ELR (cell line): ENCODE data around the gene PUM1.
A peak's percentile ranks its signal among the peaks of the same experiment; 100 is the strongest.

Source experiments
- DNase-seq: peaks from one replicate; pipeline ENCODE4 v3.0.0-alpha.2; 2015; ENCODE audit warnings: low read depth

Gene PUM1

DNA sequence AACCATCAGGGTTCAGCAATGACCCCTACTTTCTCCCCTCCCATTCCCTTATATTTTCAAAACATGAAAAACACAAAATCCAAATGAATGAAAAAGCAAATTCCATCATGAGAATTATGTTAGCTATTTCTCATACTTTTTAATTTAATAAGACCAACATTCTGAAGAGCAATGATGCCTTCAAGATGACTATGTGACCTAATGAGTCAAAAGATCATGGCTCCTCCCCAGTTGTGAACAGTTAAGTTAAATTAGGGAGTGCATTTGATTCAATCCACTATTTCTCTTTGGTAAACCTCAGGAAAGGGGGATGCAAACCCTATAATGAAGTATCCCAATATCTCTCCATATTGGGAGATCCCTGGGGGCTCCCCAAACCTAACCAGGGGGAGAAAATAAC lies 36.5 kb downstream of the PUM1 start:
- peak; percentile 61 for DNase-seq

DNA sequence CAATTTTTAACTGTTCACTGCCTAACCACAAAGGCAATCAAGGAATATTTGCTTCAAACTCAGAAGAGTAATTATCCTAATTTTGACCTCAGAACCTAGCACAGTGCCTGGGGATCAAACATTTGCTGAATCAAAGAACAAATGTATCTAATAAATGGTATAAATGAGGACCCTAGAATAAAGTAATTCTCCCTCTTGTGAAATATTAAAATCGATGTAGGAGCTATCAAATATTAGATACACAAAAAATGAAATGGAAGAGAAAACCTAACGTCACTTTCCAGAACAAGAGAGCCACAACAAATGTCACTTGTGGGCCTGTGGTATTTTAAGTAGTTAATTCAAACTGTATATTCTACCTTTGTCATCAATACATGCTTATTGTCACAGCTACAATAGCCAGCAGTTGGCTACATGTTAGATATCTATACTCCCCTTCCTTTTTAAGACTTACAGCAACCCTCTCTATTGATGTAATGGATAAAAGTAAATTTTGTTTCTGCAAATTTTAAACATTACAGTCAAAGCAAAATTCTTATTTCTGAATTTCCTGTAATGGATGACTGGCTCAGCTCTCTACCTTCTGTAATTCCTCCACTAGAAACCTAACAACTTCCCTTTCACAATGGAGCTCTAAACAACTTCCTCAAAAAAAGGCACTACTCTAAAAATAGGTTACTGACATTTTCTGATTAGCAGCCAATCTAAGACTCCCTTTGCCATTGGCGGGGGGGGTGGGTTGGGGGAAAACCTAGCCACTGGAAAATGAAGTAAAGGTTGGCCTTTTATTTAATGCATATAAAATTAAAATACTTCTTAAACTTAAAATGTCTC lies 37.6 kb downstream of the PUM1 start:
- no peak for DNase-seq

DNA sequence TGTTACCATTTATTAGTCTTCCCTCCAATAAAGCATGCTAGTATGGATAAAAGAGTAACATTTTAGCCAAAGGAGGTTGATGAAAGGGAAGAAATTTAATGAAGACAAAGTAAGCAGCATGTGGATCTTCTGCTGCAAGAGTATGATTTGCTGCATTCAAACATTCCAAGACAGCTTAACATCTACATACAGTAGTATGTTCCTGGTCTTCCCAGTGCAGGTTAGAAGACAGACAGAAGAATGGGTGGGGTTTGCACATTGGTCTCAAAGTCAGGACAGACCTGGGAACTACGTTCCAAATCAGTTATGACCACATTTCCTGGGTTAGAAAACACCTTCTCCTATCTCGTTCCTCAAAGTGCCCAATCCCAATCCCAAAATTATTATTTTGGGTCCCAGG lies 43.3 kb downstream of the PUM1 start:
- no peak for DNase-seq

DNA sequence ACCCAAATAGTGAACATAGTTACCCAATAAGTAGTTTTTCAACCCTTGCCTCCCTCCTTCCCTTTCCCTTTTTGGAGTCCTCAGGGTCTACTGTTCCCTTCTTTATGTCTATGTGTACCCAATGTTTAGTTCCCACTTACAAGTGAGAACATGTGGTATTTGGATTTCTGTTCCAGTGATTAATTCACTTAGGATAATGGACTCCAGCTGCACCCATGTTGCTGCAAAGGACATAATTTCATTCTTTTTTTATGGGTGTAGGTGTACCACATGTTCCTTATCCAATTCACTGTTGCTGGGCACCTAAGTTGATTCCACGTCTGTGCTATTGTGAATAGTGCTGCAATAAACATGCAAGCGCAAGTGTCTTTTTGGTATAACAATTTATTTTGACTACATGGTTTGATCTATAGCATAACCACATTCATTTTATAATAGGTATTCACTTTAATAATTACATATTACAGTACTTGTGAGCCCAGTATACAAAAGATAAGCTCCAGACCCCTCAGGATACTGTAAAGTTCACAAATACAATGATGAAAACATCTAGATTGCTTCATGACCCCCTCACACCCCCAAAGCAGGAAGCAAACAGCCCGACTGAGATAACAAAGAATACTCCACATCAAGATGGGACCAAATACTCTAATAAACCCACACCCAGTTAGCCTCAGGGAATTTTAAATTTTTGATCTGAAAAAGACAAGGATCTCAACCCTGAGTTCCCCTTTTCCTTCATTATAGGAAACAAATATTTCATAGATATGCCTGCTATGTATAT lies 45.3 kb downstream of the PUM1 start:
- no peak for DNase-seq

DNA sequence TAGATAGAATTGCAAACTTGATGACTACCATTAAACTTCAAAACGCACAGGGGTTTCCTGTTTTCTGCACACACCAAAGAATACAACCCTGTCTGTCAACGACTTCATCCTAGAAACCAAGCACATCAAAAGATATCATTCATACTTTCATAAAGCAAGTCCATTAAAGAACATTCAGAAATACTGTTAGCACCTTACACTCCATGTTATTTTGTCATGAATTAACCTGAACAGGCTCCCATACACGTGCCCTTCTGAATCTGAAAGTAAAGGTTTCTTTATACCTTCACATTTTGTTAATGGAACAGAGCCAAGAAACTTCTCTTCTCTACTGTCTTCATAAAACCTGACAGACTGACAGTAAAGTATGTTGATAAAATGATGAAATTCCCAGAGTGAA lies 46.1 kb downstream of the PUM1 start:
- DNase-seq, result no peak

DNA sequence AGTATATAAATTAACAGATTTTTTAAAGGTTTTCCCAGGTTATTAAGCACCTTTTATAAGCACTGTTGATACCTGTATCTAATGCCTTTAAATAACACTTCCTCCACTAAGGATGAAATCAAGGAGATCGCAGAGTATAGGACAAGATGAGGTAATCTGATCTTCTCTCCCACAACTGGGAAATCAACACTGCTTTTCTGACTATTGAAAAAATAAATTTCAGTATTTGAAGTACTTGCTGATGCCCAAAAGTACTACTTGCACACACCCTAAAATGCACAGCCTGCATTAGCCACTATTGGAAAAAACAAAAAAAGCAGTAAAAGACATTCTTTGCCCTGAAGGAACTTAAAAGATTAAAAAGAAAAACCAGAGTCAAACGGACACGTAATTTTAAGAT lies 48.6 kb downstream of the PUM1 start:
- no peak for DNase-seq

DNA sequence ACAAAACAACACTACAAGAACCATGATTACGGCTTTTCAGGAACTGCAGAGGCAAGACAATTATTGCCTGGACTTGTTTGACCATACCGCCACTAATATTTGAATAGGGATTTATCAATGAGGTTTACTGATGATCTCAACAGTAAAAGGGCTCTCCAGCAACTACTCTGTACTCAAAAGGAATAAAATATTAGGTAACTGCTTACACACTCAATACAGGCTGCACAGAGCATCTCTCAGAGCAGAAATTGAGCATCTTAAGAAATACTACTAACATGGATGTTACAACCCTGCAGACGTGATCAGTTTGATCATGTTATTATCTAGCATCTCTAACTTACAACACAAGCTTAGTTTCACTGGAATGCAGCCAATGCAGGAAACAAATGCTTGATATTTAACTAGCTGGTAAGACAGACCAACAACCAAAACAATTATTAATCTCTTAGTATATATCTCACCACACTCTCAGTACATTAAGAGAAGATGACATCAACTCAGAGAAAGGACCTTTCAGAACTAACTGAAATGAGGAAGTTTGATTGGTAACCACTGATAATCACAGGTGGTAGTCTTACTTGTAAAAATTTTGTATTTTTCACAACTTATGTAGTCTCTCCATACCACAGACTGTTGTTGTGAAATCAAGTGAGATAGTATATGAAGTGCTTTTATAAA lies 52.2 kb downstream of the PUM1 start:
- DNase-seq, result no peak

DNA sequence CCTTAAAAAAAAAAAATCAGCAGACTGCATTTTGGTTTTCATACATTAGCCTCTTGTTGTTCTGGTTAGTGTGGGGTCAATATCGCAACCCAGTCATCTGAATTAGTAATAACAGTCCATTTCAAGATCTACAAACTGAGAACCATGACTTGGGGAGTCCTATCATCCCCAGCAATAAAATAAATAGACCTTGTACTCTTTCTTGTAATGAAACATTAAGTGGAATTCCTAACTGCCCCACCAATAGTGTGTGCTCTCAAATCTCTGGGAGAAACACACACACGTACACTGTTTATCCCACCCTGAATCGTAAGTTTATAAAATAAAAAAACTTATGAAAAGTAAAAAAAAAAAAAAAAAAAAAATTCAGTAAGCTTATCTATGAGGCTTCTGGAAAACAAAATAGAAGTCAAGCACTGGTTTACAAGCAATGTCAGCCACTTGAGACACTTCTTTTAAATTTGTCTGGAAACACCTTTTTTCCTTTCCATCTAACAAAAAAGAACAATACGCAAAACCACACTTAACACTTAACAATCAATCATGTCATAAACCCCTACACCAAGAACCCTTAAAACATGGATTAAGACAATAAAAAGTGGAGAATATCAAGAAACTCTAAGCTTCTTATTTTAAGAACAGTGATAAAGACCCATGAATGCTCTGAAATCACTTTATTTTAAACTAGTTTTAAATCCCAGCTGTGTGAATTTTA lies 53.1 kb downstream of the PUM1 start:
- DNase-seq, result no peak

DNA sequence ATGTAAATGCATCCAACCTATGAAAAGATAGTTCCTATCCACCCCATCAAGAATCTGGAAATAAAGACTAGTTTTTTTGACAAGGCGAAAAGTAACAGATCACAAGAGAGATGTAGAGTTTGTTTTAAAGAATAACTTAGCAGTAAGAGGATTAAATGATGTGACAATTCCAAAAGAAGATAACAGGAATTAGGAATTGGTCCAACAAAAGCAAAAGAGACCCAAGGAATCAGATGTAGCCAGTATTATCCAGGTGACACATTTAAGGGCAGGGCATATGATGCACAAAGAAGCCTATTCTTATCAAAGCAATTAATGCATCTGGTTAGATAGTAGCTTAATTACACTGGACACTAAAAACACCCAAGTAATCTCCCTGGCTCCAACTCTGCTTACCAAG lies 53.8 kb downstream of the PUM1 start:
- no peak for DNase-seq

DNA sequence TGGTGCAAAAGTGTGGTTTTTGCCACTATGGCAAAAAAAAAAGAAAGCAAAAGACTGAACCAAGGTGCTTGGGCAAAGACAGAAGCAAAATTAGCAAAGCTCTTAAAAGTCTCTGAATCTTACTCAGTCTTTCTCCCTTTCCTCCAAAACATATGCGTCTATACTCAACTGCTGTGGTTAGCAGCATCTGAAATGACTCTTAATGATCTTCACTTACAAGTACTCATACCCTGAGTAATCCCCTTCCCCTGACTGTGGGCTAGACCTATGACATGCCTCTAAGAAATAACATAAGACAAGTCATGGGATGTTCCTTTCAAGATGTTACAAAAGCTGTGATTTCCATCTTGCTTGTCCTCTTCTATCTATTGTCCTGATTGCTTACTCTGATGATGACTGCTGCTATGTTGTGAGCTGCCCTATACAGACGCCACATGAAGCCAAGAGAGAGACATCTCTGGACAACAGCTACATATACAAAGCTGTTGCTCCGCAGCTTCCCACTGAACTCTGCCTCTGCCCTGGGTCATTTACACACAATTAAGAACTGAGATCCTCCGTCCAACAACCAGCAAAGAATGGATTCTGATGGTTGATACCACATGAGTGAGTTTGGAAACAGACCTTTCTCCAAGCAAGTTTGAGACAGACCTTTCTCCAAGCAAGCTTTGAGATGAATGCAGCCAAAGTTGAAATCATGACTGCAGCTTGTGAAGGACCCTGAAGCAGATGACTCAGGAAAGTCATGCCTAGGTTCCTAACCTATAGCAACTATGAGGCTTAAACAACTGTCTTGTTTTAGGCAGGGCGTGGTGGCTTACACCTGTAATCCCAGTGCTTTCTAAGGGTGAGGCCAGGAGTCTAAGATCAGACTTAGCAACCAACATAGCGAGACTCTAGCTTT lies 55.2 kb downstream of the PUM1 start:
- peak; percentile 92 for DNase-seq

DNA sequence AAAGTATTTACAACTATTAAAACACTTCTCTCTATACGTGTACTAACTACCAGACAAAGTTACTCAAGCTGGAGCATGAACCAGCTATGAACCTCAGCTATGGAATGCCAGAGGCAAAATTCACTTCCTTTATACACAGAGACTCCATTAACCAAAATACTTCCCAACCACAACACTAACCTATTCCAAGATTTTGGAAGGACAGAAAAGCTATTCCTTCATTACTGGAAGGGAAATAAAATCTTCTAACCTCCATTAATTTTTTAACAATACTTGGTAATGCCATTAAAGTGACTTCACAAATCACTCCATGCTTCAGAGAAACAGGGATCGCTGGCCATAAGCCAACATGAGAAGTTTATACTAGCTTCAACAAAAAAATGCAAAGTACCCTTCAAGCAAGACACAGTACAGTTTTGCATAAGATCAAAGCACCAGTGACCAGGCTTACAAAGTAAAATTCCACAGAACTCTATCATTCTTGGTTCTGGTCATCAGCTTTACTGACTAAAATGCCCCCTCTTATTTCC lies 58.0 kb downstream of the PUM1 start:
- DNase-seq, result peak; percentile 86

DNA sequence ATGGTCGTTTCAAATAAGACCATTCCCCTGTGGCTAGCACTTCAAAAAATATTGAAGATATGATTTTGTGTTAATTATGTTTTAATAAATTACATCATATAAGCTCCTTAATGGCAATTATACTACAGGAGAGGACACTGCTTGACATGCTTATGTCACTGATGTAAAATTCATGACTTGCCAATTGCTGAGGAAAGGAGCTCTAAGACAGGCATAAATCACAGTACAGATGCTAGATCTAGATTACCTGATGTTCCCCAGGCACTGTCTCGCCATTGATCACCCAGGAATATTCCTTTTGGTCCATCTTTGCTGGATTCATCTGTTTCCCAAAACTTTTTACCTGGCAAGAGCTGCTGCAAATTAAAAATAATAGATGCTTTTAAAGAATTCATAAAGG lies 58.8 kb downstream of the PUM1 start:
- DNase-seq, result no peak

DNA sequence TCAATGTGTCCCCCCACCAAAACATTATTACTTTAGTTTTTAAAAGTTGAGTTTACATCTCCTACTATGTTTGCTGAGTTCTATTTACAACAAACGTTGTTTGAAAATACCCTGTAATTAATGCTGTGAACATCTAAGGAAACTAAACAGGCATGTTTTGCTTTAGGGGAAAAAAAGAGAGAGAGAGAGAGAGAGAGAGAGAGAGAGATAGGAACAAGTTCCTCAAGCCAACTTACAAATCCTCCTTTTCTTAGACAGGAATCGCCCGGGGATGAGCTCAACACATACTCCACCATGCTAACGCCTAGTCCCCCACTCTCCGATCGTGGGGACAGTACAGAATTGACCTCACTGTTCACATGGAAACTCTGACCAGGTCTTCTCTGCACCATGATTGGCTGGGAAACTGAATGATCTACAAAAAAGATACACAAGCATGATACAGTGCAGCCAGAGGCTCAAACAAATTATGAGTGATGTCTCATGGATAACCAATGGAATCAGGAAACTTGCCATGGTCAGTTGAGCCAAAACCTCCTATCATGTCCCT lies 59.8 kb downstream of the PUM1 start:
- no peak for DNase-seq

DNA sequence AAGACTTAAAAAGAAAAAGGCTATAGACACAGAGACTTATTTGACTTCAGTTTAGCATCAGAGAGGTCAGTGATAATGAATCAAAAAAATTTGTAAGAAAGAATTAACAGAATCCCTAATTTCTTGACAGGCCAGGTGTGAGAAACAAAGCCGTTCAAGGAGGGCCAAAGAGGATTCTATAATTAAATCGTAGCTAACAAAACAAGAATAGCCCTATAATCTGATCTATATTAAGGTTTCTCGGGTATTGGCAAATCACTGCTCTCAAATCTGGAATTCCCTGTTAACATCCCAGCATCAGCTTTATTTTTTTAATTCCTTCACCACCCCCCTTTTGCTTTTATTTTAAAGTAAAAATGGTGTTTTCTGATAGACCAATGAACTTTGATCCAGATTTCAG lies 60.3 kb downstream of the PUM1 start:
- no peak for DNase-seq

DNA sequence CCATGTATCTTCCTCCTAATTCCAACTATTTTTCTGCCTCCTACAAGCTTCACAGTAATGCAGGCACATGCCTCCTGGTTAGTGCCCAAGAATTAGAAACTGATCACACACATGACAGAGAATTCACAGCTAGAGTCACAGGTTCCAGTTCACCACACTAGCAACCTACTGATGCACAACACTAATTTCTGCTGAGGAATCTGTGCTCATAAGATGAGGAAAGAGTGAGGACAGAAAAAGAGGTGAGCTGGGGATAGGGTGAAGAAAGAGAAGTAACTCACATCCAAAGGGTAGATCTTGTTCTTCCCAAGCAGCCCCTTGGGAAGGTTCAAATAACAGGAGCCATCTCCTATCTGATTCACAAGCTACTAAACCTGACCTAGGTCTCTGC lies 61.3 kb downstream of the PUM1 start:
- no peak for DNase-seq

DNA sequence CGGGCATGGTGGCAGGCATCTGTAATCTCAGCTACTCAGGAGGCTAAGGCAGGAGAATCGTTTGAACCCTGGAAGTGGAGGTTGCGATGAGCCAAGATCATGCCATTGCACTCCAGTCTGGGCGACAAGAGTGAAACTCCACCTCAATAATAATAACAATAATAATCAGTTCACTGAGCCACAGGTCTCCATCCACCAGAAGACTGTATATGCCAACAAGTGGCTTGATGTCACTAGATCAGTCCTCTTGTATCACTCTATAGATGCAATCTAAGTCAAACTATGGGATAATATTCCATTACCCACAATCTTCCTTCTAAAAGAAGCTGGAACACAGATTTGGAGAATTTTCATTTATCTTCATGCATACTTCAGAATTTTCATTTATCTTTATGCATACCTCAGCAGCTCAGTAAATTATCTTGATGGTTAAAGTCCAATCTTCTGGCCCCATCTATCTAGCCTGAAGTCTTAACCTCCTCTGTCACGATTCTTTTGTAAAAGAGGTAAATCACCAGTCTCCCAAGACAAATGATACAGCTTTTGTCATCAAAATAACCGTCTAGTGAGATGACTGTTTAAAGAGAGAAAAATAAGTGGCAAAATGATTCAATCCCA lies 61.8 kb downstream of the PUM1 start:
- DNase-seq, result no peak

DNA sequence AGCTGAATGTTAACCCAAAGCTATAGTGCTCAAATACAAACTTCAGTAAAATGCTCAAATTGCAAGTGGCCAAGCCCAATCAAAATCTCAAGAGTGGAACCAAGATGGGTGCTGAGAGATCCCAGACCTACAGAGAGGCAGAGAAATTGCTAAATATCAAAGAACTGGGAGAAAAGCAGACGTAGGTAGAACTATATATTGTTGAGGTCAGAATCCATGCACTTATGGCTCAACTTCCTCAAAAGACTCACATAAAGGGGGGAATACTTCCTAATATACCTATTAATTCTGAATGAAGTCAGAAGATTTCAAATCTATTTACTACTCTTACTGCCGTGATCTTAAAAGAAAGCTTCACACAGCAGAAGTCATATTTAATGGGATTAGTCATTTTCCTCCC lies 65.2 kb downstream of the PUM1 start:
- no peak for DNase-seq

DNA sequence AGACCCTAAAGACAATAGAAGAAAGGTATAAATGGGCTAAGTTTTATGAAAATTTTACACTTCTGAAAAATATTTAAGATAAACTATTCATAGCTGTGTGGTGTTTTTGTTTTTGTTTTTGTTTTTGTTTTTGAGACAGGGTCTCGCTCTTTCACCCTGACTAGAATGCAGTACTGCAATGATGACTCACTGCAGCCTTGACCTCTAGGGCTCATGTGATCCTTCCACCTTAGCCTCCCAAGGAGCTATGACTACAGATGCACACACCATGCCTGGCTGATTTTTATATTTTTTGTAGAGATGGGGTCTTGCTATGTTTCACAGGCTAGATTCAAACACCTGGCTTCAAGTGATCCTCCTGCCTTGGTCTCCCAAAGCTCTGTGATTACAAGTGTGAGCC lies 66.6 kb downstream of the PUM1 start:
- no peak for DNase-seq

DNA sequence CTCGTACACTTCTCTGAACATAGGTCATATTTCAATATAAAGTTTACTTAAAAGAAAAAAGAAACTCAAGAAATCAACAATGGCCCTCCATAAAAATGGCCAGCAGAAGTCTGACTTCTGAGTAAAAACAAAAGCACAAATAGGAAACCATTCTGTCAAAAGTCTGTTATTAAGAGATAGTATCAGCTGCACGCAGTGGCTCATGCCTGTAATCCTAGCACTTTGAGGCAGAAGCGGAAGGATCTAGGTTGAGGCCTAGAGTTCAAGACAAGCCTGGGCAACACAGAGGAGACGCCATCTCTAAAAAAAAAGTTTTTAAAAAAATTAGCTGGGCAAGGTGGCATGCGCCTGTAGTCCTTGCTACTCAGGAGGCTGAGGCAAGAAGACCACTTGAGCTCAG lies 67.3 kb downstream of the PUM1 start:
- DNase-seq, result no peak

DNA sequence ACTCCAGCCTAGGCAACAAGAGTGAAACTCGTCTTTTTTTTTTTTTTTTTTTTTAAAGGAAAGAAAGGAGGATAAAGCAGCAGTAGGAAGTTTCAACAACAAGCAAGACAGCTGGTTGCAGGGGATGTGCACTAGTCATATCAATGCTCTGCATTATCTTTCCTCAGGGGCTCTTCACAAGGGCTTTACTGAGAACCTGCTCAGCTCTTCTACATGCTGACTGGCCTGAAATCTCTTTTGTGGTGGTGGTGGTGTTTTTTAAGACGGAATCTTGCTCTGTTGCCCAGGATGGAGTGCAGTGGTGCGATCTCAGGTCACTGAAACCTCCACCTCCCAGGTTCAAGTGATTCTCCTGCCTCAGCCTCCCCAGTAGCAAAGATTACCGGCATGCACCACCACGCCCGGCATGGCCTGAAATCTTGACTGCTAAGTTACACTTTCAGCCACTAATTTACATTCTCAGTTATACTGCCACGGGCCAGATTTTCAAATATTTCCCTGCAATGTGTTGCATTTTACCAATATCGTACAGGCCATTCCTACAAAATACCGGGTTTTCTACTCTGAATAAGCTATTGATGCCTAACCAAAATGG lies 68.0 kb downstream of the PUM1 start:
- no peak for DNase-seq
